ENCODE results near the gene MYT1. TPM values are rescaled to one million over a fixed set of nuclear protein-coding genes. Genes with fewer than 3 reads are reported as not detected.

MYT1 gene
- total and polyA plus RNA-seq, 2 of the 8 experiments (the other 6 are each of a cell fraction or from before 2014, with no cell fraction given) = 0.63 to 2.0 TPM

DNA sequence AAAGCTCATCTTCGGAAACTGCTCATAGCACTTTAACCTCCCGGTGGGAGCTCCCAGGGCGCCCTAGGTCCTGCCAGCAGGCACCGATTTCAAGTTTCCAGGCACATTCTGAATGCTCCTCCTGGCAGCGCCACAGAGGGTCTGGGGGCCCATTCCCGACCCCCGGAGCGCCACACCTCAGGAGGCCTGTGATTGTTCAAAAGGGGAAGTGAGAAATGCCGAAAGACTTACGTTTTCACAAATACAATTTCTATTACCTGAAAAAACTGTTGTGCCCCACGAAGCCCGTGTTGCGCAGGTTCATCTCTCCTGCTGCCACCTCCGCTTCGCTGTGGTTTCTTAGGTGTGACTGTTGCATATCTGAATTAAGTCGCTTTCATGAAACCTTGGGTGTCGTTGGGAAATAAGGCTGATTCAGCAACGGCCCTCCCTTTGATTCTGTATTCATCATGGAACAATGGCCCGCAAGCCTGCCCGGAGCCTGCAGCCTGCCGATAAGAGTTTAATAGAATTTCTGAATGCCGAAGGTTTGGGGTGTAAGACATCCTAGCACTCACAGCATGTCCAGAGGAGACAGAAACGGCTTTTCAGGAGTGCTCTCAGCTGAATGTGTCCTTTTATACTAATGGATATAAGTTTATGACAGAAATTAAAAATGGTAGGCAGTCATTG lies 1.9 kb upstream of the MYT1 start:
- Histone ChIP-seq H2BK20ac (ENCODE audit: low read length) (no peak overlapping the region), H3K56ac (replicated peaks; ENCODE audit: insufficient read length, low read depth, low read length) (no peak overlapping the region), H3K27ac (ENCODE audit: low read depth, low read length) (no peak overlapping the region), H3K27me3 (replicated peaks in 1 of 4; ENCODE audit: control insufficient read depth in 3 of 4, extremely low read depth in 1 of 4, insufficient read depth in 3 of 4, low read length in 3 of 4) (peaks cover 4 to 11% (median 10%) of the 10 kb centered on the region in 4 experiments; a peak in 6 of 7 replicates), H3K79me2 (ENCODE audit: control insufficient read depth in 1 of 2, insufficient read depth in 2 of 2, low read length in 2 of 2) (no peaks in the 10 kb centered on the region), H2BK12ac (ENCODE audit: low read depth, low read length) (no peak overlapping the region), H3K9me3 (ENCODE audit: insufficient read depth in 2 of 2, low read depth in 1 of 2, low read length in 1 of 2) (no peaks in the 10 kb centered on the region), H3K79me1 (ENCODE audit: low read depth, low read length) (no peaks in the 10 kb centered on the region), H4K5ac (ENCODE audit: insufficient read length, low read depth, low read length) (no peak overlapping the region), H3K18ac (ENCODE audit: extremely low read depth, low read length) (no peak overlapping the region), H2BK120ac (replicated peaks; ENCODE audit: low read depth, low read length) (no peak overlapping the region), H3K4me1 (replicated peaks in 1 of 4; ENCODE audit: control insufficient read depth in 3 of 4, insufficient read depth in 4 of 4, low read length in 3 of 4) (peaks cover 6 to 28% (median 20%) of the 10 kb centered on the region in 4 experiments), H3K14ac (ENCODE audit: insufficient read length) (no peak overlapping the region), H4K91ac (replicated peaks; ENCODE audit: insufficient read length, low read length) (no peak overlapping the region), H3K9ac (replicated peaks in 1 of 4; ENCODE audit: extremely low read depth in 1 of 4, low read depth in 3 of 4, low read length in 3 of 4) (no peak overlapping the region), H4K8ac (ENCODE audit: extremely low read depth, insufficient read depth, low read length) (no peak overlapping the region; the same call in 1 of the 2 replicates), H3K4me3 (ENCODE audit: extremely low read depth in 1 of 4, insufficient read depth in 2 of 4, low read depth in 3 of 4, low read length in 4 of 4) (peak overlapping the region in 1 of 4 experiments; percentile 49; a peak in 4 of 8 replicates), H3K23me2 (ENCODE audit: low read depth, low read length) (no peaks in the 10 kb centered on the region), H4K20me1 (replicated peaks in 1 of 2; ENCODE audit: control insufficient read depth in 1 of 2, insufficient read depth in 2 of 2, low read length in 2 of 2) (peaks cover 0 to 2% of the 10 kb centered on the region in 2 experiments), H3K4me2 (ENCODE audit: insufficient read depth in 1 of 2, low read depth in 2 of 2, low read length in 2 of 2) (peak overlapping the region; percentile 41 to 53), H2BK15ac (ENCODE audit: low read length) (no peak overlapping the region), H2BK5ac (ENCODE audit: low read depth, low read length) (no peak overlapping the region), H3K4ac (replicated peaks; ENCODE audit: insufficient read length, low read depth, low read length) (no peak overlapping the region), H3K36me3 (ENCODE audit: control insufficient read depth in 2 of 4, insufficient read depth in 4 of 4, low read length in 3 of 4) (no peaks in the 10 kb centered on the region), H3K23ac (ENCODE audit: insufficient read length) (no peak overlapping the region), H2AFZ (ENCODE audit: low read length) (no peak overlapping the region), H2AK5ac (ENCODE audit: low read depth, low read length) (no peak overlapping the region)
- ChIA-PET POLR2A (ENCODE audit: partially characterized antibody) (interaction anchor here (1.0 to 1.1 kb wide), 2 partner anchors 12 to 15 kb away, joined by 3 to 4 read pairs; no protein-coding TSS in a partner anchor), CTCF (ENCODE audit: partially characterized antibody) (interaction anchor here (0.8 to 2.3 kb wide), 4 partner anchors 15 to 61 kb away, joined by 3 to 7 read pairs (median 4); no protein-coding TSS in a partner anchor)
- FAIRE-seq (no peak), DNase-seq (ENCODE audit: low read depth in 1 of 2, low spot score in 2 of 2) (no peak)
- 65% methylated on average over 23 of the region's 23 CpGs; no CpG with 5 or more reads in 1 of the 2 experiments for WGBS, 2 experiments (ENCODE audit: extremely low coverage in 1 of 2, insufficient coverage in 1 of 2, insufficient read length in 1 of 2, insufficient replicate concordance in 2 of 2, low coverage in 1 of 2, low lambda C conversion rate in 2 of 2, missing lambda C conversion rate in 1 of 2)
- 0 out of 4 replicates have a peak, but pooled peaks of 1 of the 2 experiments have one; percentile 8 for TF ChIP-seq HDAC2 (IDR thresholded peaks at IDR 0.05; ENCODE audit: borderline replicate concordance in 1 of 2, low read depth in 2 of 2, low read length in 2 of 2)
- TF ChIP-seq GABPA (IDR thresholded peaks at IDR 0.05; ENCODE audit: borderline replicate concordance, insufficient read depth, low read length) = 0 out of 2 replicates have a peak, but pooled peaks have one; percentile 10
- TF ChIP-seq TEAD4 (IDR thresholded peaks at IDR 0.05; ENCODE audit: low read depth, low read length) = no peak

Measured in H1 (cell line).